Ovary (tissue), 3 donors: ENCODE measurements around the gene GORASP1.

Source experiments
- CTCF ChIP-seq, 3 donors: fragments of 450-650 bp in 2 of 3; fragments of 200-600 bp in 1 of 3; IDR thresholded peaks; one replicate each; pipeline versions ENCODE4 v1.5.1 to v1.8.0; 2016 to 2022; ENCODE audit warnings: antibody characterized with exemption in 3 of 3, mild to moderate bottlenecking in 1 of 3
- EP300 ChIP-seq: sonication (generic); formaldehyde crosslinking; IDR thresholded peaks from one replicate; pipeline ENCODE4 v1.6.1; 2017; ENCODE audit warnings: antibody characterized with exemption
- POLR2A ChIP-seq: fragments of 450-650 bp; IDR thresholded peaks from one replicate; pipeline ENCODE4 v1.6.1; 2017; ENCODE audit warnings: antibody characterized with exemption, mild to moderate bottlenecking, moderate library complexity
- donor health status: DM: no; HTN: no; CAD: no.

- TF ChIP-seq POLR2A = no peak
- TF ChIP-seq CTCF (IDR thresholded peaks at IDR 0.05) = no peak
- no peak for TF ChIP-seq EP300
Measured at GRCh38 chr3:39052583-39052982, 54.8 kb downstream of the GORASP1 start.
